H1 (cell line): ENCODE measurements around the gene ADARB2. TPM values are rescaled to one million over a fixed set of nuclear protein-coding genes. Genes with fewer than 3 reads are reported as not detected.

Experiments used
- CHD1 ChIP-seq: IDR thresholded peaks from 2 replicates; pipeline ENCODE4 v1.6.1; 2012; ENCODE audit warnings: low read depth, low read length, improper control_type of control experiment
- CREB1 ChIP-seq: IDR thresholded peaks from 2 replicates; pipeline ENCODE4 v1.6.1; 2012; ENCODE audit warnings: inconsistent platforms
- JUND ChIP-seq: IDR thresholded peaks from 2 replicates; pipeline ENCODE4 v1.6.1; 2011; ENCODE audit warnings: mild to moderate bottlenecking, improper control_type of control experiment, low read length
- KDM5A ChIP-seq: fragments of 200-600 bp; IDR thresholded peaks from 2 replicates; pipeline ENCODE4 v1.7.1; 2012; ENCODE audit warnings: mild to moderate bottlenecking, low read length, inconsistent platforms, mixed read lengths
- SAP30 ChIP-seq: fragments of 300-600 bp; sonication (generic); IDR thresholded peaks from 2 replicates; pipeline ENCODE4 v1.7.1; 2012; ENCODE audit warnings: low read length, moderate library complexity, mild to moderate bottlenecking, inconsistent platforms; ENCODE audit not compliant: insufficient read depth, insufficient replicate concordance
- SP2 ChIP-seq: IDR thresholded peaks from 2 replicates; pipeline ENCODE4 v1.6.1; 2012; ENCODE audit warnings: mild to moderate bottlenecking, low read length, inconsistent platforms
- TAF7 ChIP-seq: optimal IDR thresholded peaks from 2 replicates; pipeline ENCODE3; 2011; ENCODE audit warnings: low read depth, mild to moderate bottlenecking, inconsistent platforms, low read length, moderate library complexity, borderline replicate concordance
- polyA plus RNA-seq, 7 experiments: library from polyadenylated mRNA; depleted of rRNA in 3 of 7; stranded (reverse) in 5 of 7; unstranded in 2 of 7; fragments of >200 nt in 5 of 7; fragments of 200-250 nt in 2 of 7; gene quantifications; 1 replicate in 5 of 7; 2 replicates in 1 of 7; 4 replicates in 1 of 7; pipeline versions ENCODE4 v1.2.1 to v1.2.3, GENCODE V29; 2011 to 2013; ENCODE audit warnings: missing spikeins in 2 of 7, mixed read lengths in 2 of 7
- total RNA-seq: library from RNA; stranded (reverse); fragmentation: NEBNext Ultra II Directional; extraction: Animal tissue kit (Norgen Biotek cat#: 25700); gene quantifications from 2 replicates; pipeline ENCODE4 v1.2.1, GENCODE V29; 2021
- TF ChIP-seq, protein P1 (sequence below): fragments of 300-600 bp; sonication (generic); IDR thresholded peaks from 2 replicates; pipeline ENCODE4 v1.7.1; 2012; ENCODE audit warnings: low read length, moderate library complexity, mild to moderate bottlenecking, inconsistent platforms; ENCODE audit not compliant: insufficient replicate concordance
- TF ChIP-seq, protein P2 (sequence below), 3 experiments: IDR thresholded peaks; 1 replicate in 2 of 3; 2 replicates in 1 of 3; pipeline versions ENCODE4 v1.5.1 to v1.6.1; 2011; ENCODE audit warnings: low read length in 3 of 3, mild to moderate bottlenecking in 3 of 3, inconsistent platforms in 2 of 3, low read depth in 1 of 3, moderate library complexity in 1 of 3; ENCODE audit not compliant: insufficient read depth in 1 of 3; ENCODE audit errors: control extremely low read depth in 1 of 3

ADARB2 gene
- total and polyA plus RNA-seq, 2 of the 8 experiments (the other 6 are each of a cell fraction or from before 2014, with no cell fraction given), result 2.2 to 2.8 TPM

DNA sequence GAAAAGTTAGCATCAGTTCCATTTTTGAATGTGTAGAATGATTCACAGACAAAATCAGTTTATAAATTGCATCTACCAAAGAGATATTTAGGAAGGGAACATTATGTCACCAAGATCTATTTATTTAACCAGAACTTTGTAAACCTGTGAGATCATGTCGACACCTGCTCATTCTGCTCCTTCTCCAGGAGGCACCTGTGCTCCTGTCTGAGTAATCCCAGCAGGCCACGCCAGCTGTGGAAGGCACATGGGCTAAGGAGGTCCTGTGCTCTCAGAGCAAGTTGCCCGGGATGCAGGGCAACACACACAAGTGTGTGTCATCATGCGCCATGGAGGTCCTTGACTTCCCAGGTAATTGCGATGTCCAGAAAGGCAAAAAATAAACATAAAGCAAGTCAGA lies 45.5 kb upstream of the ADARB2 start (continued):
- TF ChIP-seq, protein P1, sequence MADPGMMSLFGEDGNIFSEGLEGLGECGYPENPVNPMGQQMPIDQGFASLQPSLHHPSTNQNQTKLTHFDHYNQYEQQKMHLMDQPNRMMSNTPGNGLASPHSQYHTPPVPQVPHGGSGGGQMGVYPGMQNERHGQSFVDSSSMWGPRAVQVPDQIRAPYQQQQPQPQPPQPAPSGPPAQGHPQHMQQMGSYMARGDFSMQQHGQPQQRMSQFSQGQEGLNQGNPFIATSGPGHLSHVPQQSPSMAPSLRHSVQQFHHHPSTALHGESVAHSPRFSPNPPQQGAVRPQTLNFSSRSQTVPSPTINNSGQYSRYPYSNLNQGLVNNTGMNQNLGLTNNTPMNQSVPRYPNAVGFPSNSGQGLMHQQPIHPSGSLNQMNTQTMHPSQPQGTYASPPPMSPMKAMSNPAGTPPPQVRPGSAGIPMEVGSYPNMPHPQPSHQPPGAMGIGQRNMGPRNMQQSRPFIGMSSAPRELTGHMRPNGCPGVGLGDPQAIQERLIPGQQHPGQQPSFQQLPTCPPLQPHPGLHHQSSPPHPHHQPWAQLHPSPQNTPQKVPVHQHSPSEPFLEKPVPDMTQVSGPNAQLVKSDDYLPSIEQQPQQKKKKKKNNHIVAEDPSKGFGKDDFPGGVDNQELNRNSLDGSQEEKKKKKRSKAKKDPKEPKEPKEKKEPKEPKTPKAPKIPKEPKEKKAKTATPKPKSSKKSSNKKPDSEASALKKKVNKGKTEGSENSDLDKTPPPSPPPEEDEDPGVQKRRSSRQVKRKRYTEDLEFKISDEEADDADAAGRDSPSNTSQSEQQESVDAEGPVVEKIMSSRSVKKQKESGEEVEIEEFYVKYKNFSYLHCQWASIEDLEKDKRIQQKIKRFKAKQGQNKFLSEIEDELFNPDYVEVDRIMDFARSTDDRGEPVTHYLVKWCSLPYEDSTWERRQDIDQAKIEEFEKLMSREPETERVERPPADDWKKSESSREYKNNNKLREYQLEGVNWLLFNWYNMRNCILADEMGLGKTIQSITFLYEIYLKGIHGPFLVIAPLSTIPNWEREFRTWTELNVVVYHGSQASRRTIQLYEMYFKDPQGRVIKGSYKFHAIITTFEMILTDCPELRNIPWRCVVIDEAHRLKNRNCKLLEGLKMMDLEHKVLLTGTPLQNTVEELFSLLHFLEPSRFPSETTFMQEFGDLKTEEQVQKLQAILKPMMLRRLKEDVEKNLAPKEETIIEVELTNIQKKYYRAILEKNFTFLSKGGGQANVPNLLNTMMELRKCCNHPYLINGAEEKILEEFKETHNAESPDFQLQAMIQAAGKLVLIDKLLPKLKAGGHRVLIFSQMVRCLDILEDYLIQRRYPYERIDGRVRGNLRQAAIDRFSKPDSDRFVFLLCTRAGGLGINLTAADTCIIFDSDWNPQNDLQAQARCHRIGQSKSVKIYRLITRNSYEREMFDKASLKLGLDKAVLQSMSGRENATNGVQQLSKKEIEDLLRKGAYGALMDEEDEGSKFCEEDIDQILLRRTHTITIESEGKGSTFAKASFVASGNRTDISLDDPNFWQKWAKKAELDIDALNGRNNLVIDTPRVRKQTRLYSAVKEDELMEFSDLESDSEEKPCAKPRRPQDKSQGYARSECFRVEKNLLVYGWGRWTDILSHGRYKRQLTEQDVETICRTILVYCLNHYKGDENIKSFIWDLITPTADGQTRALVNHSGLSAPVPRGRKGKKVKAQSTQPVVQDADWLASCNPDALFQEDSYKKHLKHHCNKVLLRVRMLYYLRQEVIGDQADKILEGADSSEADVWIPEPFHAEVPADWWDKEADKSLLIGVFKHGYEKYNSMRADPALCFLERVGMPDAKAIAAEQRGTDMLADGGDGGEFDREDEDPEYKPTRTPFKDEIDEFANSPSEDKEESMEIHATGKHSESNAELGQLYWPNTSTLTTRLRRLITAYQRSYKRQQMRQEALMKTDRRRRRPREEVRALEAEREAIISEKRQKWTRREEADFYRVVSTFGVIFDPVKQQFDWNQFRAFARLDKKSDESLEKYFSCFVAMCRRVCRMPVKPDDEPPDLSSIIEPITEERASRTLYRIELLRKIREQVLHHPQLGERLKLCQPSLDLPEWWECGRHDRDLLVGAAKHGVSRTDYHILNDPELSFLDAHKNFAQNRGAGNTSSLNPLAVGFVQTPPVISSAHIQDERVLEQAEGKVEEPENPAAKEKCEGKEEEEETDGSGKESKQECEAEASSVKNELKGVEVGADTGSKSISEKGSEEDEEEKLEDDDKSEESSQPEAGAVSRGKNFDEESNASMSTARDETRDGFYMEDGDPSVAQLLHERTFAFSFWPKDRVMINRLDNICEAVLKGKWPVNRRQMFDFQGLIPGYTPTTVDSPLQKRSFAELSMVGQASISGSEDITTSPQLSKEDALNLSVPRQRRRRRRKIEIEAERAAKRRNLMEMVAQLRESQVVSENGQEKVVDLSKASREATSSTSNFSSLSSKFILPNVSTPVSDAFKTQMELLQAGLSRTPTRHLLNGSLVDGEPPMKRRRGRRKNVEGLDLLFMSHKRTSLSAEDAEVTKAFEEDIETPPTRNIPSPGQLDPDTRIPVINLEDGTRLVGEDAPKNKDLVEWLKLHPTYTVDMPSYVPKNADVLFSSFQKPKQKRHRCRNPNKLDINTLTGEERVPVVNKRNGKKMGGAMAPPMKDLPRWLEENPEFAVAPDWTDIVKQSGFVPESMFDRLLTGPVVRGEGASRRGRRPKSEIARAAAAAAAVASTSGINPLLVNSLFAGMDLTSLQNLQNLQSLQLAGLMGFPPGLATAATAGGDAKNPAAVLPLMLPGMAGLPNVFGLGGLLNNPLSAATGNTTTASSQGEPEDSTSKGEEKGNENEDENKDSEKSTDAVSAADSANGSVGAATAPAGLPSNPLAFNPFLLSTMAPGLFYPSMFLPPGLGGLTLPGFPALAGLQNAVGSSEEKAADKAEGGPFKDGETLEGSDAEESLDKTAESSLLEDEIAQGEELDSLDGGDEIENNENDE, result no peak
- TF ChIP-seq JUND (no peak), KDM5A (no peak), TAF7 (no peak), CREB1 (no peak), SAP30 (no peak), SP2 (no peak), CHD1 (no peak)
- TF ChIP-seq, protein P2, sequence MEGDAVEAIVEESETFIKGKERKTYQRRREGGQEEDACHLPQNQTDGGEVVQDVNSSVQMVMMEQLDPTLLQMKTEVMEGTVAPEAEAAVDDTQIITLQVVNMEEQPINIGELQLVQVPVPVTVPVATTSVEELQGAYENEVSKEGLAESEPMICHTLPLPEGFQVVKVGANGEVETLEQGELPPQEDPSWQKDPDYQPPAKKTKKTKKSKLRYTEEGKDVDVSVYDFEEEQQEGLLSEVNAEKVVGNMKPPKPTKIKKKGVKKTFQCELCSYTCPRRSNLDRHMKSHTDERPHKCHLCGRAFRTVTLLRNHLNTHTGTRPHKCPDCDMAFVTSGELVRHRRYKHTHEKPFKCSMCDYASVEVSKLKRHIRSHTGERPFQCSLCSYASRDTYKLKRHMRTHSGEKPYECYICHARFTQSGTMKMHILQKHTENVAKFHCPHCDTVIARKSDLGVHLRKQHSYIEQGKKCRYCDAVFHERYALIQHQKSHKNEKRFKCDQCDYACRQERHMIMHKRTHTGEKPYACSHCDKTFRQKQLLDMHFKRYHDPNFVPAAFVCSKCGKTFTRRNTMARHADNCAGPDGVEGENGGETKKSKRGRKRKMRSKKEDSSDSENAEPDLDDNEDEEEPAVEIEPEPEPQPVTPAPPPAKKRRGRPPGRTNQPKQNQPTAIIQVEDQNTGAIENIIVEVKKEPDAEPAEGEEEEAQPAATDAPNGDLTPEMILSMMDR (IDR thresholded peaks at IDR 0.05; ENCODE audit: control extremely low read depth in 1 of 3, insufficient read depth in 1 of 3, low read depth in 1 of 3, low read length in 3 of 3), result no peak
